ENCODE results near the gene TMA7B.

TMA7B gene

DNA sequence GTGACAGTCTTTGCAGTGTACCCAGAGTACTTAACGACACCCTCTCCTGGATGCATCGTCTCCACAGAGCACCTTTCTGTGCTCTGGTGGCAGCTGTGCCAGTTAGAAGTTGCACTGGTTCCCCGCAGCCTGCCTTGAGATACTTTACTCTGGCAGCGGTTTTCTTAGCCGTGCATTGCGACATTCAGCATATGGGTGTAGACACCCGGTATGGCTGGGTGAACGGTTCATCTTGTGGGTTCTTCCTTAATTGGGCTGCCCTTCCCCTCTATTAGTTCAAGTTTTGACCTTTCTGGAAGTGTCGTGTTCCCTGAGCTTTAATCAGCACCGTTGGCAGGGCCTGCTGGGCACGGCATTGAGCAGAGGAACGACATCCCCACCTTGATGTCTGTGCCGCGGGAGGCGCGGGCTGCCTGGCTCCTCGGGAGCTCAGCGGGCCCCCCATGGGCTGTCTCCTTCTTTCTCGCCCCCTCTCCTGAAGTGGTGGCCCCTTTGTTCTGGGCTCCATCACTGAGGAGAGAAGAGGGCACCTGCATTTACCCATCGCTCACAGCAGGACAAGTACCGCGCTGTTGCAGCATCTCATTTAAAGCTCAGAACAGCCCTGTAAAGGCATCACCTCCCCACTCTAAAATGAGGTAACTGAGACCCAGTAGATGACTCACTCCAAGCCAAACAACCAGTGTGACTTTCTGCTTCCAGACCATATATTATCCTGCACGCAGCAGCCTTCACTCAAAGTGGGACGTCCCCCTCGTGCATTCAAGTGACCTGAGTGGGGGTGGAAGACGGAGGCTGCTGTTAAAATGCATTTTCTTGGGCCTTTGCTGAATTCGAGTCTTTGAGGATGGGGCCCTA is 47.9 kb downstream of the TMA7B start:
- DNase-seq: peak; percentile 62

DNA sequence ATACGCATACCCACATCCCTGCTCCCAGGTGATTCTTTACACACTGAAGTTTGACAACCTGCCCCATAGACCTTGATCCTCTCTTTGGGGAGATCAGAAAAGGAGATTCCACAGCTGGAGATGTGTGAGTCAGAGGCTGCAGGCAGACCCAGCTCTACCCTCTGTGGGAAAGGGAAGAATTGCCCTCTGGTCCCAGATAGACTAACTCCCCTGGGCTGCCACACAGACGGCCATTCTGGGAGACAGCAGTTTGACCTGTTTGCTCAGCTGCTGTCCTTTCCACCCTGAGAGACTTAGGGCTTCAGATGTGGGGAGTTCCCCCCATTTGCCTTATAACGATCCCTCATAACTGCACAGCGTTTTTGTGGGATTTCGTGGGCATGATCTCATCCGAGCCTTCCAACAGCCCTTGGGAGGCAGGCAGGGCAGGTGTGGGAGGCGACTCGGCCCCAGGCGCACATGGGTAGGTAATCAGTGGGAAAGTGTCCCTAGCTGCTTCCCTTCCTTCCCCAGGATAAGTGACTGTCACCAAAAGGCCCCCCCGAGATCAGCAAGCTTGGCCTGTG is 48.6 kb downstream of the TMA7B start:
- no peak for DNase-seq

DNA sequence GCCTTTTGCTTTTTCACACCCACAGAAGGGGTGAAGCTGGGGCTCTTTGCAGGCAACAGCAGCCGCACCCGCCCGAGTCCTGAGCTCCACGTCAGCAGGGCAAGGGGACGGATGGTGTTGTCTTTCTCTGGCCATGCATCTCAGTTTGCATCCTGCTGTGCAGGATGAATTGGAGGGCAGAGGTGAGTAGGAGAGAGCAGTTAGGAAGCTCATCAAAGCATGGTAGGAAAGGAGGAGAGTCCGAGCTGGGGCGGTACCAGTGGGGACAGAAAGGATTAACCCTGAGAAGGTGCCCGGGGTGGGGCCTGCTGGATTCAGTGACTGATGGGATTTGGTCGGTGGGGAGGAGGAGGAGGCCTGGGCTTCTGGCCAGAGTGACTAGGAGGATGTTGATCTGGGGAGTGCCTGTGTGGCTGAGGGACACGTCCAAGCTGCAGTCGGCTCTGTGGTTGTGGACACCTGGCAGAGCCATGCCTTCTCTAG is 49.1 kb downstream of the TMA7B start:
- no peak for DNase-seq

DNA sequence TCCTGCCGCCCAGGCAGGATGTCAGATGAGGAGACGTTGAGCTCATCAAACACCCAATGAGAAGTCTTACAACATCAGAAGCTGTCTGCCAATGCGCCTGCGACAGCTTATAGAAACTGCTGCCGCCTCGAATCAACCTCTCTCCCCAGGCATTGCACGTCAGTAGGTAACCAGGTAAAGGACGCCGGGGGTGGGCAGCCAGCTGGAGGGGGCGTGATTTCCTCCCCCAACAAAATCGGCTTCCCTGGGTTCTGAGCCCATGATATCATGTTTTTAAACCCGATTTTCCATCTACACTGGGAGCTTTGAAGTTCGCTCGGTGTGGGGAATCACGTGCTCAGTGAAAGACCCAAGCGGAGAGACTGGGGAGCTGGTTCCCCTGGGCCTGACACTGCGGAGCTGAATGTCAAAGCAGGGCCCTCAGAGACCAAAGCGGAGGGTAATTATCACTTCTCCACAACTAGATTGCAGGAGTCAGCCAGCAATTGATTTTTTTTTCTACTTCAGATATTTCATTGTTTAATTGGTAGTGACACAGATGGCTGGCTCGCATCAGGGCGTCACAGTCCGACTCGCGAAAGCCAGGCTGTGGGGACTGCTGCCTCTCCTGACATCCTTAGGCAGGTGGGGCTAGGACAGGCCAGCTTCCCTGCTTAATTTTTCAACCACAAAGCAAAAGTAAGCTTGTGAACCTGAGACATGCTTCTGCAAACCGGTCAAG is 49.9 kb downstream of the TMA7B start:
- DNase-seq: no peak

DNA sequence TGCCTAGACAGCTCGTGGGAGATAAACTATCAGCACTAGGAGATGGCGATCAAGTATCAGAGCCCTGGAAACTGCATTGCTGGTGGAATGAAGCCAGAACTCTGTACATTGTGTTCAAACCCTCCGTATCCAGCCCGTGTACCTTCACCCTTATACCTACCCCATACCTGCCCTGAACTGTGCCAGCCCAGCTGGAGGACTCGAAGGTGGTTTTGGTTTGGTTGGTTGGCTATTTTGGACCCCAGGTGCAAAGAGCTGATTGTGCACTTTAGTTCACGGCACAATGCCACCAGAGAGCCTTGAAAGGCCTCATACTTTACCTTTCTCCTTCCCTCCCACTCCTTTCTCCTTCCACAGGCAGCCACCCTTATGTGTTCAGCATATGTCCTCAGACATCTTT is 50.5 kb downstream of the TMA7B start:
- no peak for DNase-seq

Data from GF-D8 (cell line).